Measurements from ENCODE around the gene NHLH2.

The NHLH2 gene

DNA sequence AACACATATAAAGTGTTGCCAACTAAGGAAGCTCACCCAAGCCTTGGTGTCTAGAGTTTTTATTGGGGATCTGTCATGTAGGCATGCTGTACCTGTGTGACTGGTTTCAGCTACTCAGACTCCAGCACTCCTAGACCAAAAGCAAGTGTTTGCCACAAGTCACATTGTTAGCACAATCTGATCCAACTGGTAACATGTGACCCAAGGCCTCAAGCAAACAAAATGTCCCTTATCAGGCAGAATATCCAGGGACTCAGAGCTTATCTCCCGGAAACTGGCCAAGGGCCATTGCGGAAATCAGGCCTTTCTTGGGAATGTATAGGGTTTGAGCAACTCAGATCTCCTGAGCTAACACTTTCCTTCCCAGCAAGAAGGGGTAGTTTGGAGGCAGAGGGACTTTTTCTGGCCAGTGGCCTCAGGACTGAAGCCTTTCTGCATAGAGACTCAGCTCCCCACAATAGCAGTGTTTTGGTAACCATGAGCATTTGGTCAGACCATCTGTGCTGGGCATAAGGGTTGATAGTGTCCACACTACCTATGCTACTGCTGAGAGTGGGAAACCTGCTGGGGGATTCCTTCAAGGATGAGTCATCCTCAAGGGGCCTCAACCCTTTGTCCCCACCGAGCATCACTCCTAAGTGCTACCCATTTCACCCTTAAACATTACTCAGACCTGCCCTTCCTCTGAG lies 29.6 kb downstream of the NHLH2 start:
- H3K4me3 ChIP-seq (ENCODE audit: low read depth, low read length), result no peak overlapping the region
- no peak for DNase-seq (ENCODE audit: low read depth, low spot score)
- ChIA-PET CTCF (interaction anchor here (1.1 to 3.7 kb wide), 5 partner anchors 11 to 687 kb away, joined by 3 to 26 read pairs (median 4); no protein-coding TSS in a partner anchor), POLR2A (no interaction called here)
- TF ChIP-seq, protein P1, sequence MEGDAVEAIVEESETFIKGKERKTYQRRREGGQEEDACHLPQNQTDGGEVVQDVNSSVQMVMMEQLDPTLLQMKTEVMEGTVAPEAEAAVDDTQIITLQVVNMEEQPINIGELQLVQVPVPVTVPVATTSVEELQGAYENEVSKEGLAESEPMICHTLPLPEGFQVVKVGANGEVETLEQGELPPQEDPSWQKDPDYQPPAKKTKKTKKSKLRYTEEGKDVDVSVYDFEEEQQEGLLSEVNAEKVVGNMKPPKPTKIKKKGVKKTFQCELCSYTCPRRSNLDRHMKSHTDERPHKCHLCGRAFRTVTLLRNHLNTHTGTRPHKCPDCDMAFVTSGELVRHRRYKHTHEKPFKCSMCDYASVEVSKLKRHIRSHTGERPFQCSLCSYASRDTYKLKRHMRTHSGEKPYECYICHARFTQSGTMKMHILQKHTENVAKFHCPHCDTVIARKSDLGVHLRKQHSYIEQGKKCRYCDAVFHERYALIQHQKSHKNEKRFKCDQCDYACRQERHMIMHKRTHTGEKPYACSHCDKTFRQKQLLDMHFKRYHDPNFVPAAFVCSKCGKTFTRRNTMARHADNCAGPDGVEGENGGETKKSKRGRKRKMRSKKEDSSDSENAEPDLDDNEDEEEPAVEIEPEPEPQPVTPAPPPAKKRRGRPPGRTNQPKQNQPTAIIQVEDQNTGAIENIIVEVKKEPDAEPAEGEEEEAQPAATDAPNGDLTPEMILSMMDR (IDR thresholded peaks at IDR 0.05; ENCODE audit: insufficient read depth, low read length, missing control alignments), result no peak

- CTCF ChIA-PET, result interaction anchor here (0.9 to 3.7 kb wide), 6 partner anchors 8 to 210 kb away, joined by 3 to 26 read pairs (median 4); no protein-coding TSS in a partner anchor
- TF ChIP-seq, protein P1 (IDR thresholded peaks at IDR 0.05; ENCODE audit: insufficient read depth, low read length, missing control alignments), result no peak
- no peak for DNase-seq (ENCODE audit: low read depth, low spot score)
- no peak overlapping the region for H3K4me3 ChIP-seq (ENCODE audit: low read depth, low read length)
- POLR2A ChIA-PET, result no interaction called here
Observed at GRCh38 chr1:115810609-115811008, 30.3 kb downstream of the NHLH2 start.

DNA sequence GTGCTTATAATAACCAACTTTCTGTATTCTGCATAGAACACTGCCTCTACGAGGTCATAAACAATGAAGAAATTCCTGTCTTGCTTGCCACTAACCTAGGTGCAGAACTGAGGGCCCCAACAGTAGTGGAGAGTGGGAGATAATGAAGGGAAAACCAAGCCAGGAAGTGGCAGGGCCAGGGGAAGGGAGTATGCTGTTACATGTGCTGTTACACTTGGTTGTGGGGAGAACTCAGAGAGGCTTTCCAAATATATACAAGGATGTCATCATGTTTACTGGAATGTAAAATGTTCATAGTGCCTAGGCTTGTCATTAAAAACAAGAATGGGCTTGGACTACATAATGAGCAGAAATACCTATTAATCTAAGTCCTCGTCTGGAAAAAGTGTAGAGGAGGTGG lies 31.1 kb downstream of the NHLH2 start:
- DNase-seq (ENCODE audit: low read depth, low spot score), result no peak
- TF ChIP-seq, protein P1 (IDR thresholded peaks at IDR 0.05; ENCODE audit: insufficient read depth, low read length, missing control alignments), result no peak
- POLR2A ChIA-PET, result no interaction called here
- no peak overlapping the region for H3K4me3 ChIP-seq (ENCODE audit: low read depth, low read length)
- CTCF ChIA-PET, result interaction anchor here (0.9 to 3.7 kb wide), 4 partner anchors 9 to 211 kb away, joined by 3 to 26 read pairs (median 6); no protein-coding TSS in a partner anchor

GRCh38 chr1:115809076-115809475 lies 31.9 kb downstream of the NHLH2 start:
- POLR2A ChIA-PET, result interaction anchor here (0.5 kb wide), 1 partner anchor 30 kb away, joined by 3 read pairs; no protein-coding TSS in a partner anchor
- CTCF ChIA-PET, result interaction anchor here (0.7 to 3.7 kb wide), 7 partner anchors 9 to 690 kb away, joined by 3 to 26 read pairs (median 3); no protein-coding TSS in a partner anchor
- TF ChIP-seq, protein P1 (IDR thresholded peaks at IDR 0.05; ENCODE audit: insufficient read depth, low read length, missing control alignments), result no peak
- no peak overlapping the region for H3K4me3 ChIP-seq (ENCODE audit: low read depth, low read length)
- no peak for DNase-seq (ENCODE audit: low read depth, low spot score)

- ChIA-PET POLR2A (no interaction called here), CTCF (interaction anchor here (0.6 to 2.2 kb wide), 10 partner anchors 9 to 692 kb away, joined by 3 to 24 read pairs (median 4); no protein-coding TSS in a partner anchor)
- TF ChIP-seq, protein P1 (IDR thresholded peaks at IDR 0.05; ENCODE audit: insufficient read depth, low read length, missing control alignments), result peak; percentile 75
- peak; percentile 9 for DNase-seq (ENCODE audit: low read depth, low spot score)
- H3K4me3 ChIP-seq (ENCODE audit: low read depth, low read length), result no peak overlapping the region
Observed at GRCh38 chr1:115807723-115808122, 33.2 kb downstream of the NHLH2 start.

GRCh38 chr1:115805597-115805996 lies 35.3 kb downstream of the NHLH2 start:
- CTCF ChIA-PET, result interaction anchor here (1.1 to 3.0 kb wide), 3 partner anchors 176 to 333 kb away, joined by 3 to 24 read pairs (median 18); no protein-coding TSS in a partner anchor
- TF ChIP-seq, protein P1 (IDR thresholded peaks at IDR 0.05; ENCODE audit: insufficient read depth, low read length, missing control alignments), result no peak
- POLR2A ChIA-PET, result no interaction called here
- H3K4me3 ChIP-seq (ENCODE audit: low read depth, low read length), result no peak overlapping the region
- no peak for DNase-seq (ENCODE audit: low read depth, low spot score)
